ENCODE measurements around the gene MRC2.

- TF ChIP-seq REST (IDR thresholded peaks at IDR 0.05; ENCODE audit: low read depth) (no peak), TEAD4 (IDR thresholded peaks at IDR 0.05) (no peak), EP300 (IDR thresholded peaks at IDR 0.05; ENCODE audit: borderline replicate concordance) (no peak)
Measured at GRCh38 chr17:62738281-62738680, 110.8 kb downstream of the MRC2 start.
